GM12873 (cell line): ENCODE data around the gene SEC61A2.

Source experiments
- TF ChIP-seq, protein P1 (sequence below): IDR thresholded peaks from 2 replicates; pipeline ENCODE4 v1.5.1; 2012; ENCODE audit warnings: low read depth, mild to moderate bottlenecking, moderate library complexity, low read length, control low read depth; ENCODE audit not compliant: insufficient read depth; ENCODE audit errors: missing control alignments

The SEC61A2 gene

DNA sequence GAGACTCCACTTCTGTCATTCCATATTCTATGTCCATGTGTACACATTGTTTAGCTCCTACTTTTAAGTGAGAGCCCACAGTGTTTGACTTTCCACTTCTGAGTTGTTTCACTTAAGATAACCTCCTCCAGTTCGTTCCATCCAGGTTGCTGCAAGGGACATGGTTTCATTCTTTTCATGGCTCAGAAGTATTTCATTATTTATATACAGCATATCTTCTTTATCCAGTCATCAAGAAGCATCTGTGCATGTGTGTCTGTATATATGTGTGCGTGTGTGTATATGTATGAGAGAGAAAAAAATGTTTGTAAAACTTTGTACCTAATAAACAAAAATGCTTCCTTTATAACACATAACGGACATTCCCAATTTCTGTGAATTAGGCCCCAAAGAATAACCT, 6.2 kb downstream of the SEC61A2 start:
- TF ChIP-seq, protein P1, sequence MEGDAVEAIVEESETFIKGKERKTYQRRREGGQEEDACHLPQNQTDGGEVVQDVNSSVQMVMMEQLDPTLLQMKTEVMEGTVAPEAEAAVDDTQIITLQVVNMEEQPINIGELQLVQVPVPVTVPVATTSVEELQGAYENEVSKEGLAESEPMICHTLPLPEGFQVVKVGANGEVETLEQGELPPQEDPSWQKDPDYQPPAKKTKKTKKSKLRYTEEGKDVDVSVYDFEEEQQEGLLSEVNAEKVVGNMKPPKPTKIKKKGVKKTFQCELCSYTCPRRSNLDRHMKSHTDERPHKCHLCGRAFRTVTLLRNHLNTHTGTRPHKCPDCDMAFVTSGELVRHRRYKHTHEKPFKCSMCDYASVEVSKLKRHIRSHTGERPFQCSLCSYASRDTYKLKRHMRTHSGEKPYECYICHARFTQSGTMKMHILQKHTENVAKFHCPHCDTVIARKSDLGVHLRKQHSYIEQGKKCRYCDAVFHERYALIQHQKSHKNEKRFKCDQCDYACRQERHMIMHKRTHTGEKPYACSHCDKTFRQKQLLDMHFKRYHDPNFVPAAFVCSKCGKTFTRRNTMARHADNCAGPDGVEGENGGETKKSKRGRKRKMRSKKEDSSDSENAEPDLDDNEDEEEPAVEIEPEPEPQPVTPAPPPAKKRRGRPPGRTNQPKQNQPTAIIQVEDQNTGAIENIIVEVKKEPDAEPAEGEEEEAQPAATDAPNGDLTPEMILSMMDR: no peak

DNA sequence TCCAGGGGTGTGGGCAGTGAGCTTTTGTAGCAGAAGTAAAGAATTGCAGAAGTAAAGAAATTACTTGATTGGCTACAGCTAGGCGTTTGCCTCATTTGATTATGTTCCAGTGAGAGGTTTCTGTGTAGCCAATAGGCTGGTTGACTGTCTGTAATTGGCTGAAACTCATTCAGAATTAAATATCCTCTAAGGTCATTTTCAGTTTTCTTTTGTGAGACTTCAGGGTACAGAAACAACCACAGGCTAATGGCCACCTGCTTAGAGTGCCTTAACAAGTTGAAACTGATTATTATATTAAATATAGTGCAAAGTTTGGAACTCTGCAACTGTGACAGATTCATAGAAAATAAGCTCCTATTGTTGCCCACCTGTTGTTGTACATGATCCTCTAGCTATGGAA, 10.6 kb downstream of the SEC61A2 start:
- TF ChIP-seq, protein P1: no peak

DNA sequence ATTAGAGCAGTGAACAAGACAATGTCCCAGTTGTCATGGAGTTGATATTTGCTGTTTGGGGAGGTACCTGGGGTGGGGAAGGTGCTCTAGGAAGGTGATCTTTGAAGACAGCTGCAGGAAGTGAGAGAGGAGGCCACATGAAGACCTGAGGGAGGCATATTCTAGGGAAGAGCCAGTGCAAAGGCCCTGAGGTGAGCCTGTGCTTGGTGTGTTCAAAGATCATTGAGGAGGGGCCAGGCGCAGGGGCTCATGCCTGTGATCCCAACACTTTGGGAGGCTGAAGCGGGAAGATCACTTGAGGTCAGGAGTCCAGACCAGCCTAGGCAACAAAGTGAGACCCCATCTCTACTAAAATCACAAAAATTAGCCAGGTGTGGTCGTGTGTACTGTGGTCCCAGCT, 15.1 kb downstream of the SEC61A2 start:
- TF ChIP-seq, protein P1: no peak

DNA sequence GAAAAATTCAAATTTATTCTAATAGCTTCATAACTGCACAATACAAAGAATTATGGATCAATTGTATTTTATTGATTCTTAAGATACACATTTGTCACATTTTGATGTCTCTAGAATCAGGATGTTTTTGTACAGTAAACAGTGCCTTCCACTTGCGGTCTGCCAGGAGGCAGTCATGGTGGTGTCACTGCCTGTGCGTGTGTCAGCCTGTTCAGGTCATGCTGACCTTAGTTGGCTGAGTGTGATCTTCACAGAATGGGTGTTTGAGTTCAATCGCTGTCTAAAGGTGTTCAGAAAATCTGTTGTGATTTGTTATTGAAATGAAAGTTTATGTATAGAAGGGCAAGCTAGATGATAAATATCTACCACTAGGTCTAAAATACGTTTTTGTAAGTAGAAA, 20.7 kb downstream of the SEC61A2 start:
- TF ChIP-seq, protein P1: no peak

DNA sequence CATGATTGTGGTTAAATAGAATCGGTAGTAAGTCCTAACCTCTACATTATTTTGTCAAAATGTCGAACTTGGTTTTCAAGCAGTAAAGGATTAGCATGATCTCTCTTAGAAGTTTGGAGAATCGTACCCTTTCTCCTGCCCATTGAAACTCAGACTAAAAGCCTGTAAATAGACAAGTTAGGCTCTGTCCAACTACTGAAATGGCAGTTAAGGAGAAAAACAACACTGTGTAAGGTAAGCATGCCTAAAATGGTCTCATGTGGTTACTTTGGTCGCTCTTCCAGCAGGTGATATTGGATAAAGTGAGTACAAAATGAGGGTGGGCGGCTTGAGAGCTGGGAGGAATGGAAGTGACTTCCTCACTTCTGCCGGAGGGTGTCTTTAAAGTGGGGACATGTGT, 25.0 kb downstream of the SEC61A2 start:
- TF ChIP-seq, protein P1: no peak

GRCh38 chr10:12156367-12157123, 27.1 kb downstream of the SEC61A2 start:
- TF ChIP-seq, protein P1: no peak

- TF ChIP-seq, protein P1: no peak
These were observed 28.6 kb downstream of the SEC61A2 start for GRCh38 chr10:12158111-12158510.

DNA sequence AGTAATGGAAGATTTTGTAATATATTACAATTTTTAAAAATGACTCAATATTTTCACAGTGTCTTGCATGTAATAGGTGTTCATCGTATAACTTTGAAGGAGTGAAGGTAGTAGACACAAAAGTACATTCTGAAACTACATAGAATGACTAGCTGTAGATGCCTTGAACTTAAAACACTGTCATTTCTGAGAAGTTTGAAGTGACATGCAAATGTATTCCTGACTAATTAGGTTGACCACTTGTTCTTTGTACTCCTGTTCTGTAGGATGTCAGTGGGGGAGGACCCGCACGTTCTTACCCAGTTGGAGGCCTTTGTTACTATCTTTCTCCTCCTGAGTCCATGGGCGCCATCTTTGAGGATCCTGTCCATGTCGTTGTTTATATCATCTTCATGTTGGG, 31.2 kb downstream of the SEC61A2 start:
- TF ChIP-seq, protein P1: no peak
